HCT116 (cell line): ENCODE data around the gene NUP42.

Source experiments
- ATF3 ChIP-seq: IDR thresholded peaks from 2 replicates; pipeline ENCODE4 v1.6.1; 2012
- CTCF ChIP-seq, 3 experiments: fragments of 200-600 bp in 1 of 3; sonication (generic) in 1 of 3; IDR thresholded peaks in 2 of 3; conservative IDR thresholded peaks in 1 of 3; 2 replicates each; pipeline ENCODE4 v1.5.1; 2012 to 2017; ENCODE audit warnings: low read depth in 2 of 3, low read length in 2 of 3, antibody characterized with exemption in 1 of 3, borderline replicate concordance in 1 of 3, control low read depth in 1 of 3, mild to moderate bottlenecking in 1 of 3, mixed read lengths in 1 of 3, mixed run types in 1 of 3, moderate library complexity in 1 of 3; ENCODE audit not compliant: insufficient read depth in 1 of 3
- EZH2 ChIP-seq: fragments of 200-600 bp; sonication (generic); IDR thresholded peaks from 2 replicates; pipeline ENCODE4 v1.6.1; 2017; ENCODE audit warnings: antibody characterized with exemption, mixed run types
- EZH2phosphoT487 ChIP-seq: fragments of 200-600 bp; IDR thresholded peaks from 2 replicates; pipeline ENCODE4 v1.6.1; 2018; ENCODE audit warnings: antibody characterized with exemption, borderline replicate concordance
- POLR2A ChIP-seq: IDR thresholded peaks from 2 replicates; pipeline ENCODE4 v1.7.0; 2011; ENCODE audit warnings: borderline replicate concordance; ENCODE audit not compliant: insufficient read depth, insufficient read length; ENCODE audit errors: extremely low read depth
- POLR2AphosphoS5 ChIP-seq: IDR thresholded peaks from 2 replicates; pipeline ENCODE4 v1.6.1; 2011; ENCODE audit warnings: mild to moderate bottlenecking, low read depth, low read length, moderate library complexity
- REST ChIP-seq: IDR thresholded peaks from 2 replicates; pipeline ENCODE4 v1.6.1; 2012; ENCODE audit warnings: low read depth
- SP1 ChIP-seq: IDR thresholded peaks from 2 replicates; pipeline ENCODE4 v1.6.1; 2012; ENCODE audit warnings: low read depth

GRCh38 chr7:23205909-23206767 lies 24.3 kb downstream of the NUP42 start:
- no peak for TF ChIP-seq CTCF (IDR thresholded peaks at IDR 0.05 in 2 of 3, conservative IDR thresholded peaks at IDR 0.05 in 1 of 3; ENCODE audit: borderline replicate concordance in 1 of 3, insufficient read depth in 1 of 3, low read depth in 2 of 3, low read length in 2 of 3)
- TF ChIP-seq EZH2phosphoT487, result no peak
- no peak for TF ChIP-seq POLR2AphosphoS5
- no peak for TF ChIP-seq POLR2A
- TF ChIP-seq EZH2, result no peak
- no peak for TF ChIP-seq ATF3
- no peak for TF ChIP-seq REST
- no peak for TF ChIP-seq SP1
